Dermis lymphatic vessel endothelial cell (primary cell): ENCODE data around the gene ALKBH6. TPM values are rescaled to one million over a fixed set of nuclear protein-coding genes. Genes with fewer than 3 reads are reported as not detected.

Experiments used
- total RNA-seq: library from RNA; depleted of rRNA; stranded (reverse); fragments of >200 nt; gene quantifications from 2 replicates; pipeline ENCODE4 v1.2.1, GENCODE V29; 2014

ALKBH6 gene
- total RNA-seq, result 5.0 and 8.3 TPM in 2 replicates

GRCh38 chr19:36014012-36014924 lies at the start of gene ALKBH6:
Gene ALKBH6, minus strand, starts transcription at chr19:36014213. Its CDS starts 816 bp downstream, at chr19:36013397.

DNA sequence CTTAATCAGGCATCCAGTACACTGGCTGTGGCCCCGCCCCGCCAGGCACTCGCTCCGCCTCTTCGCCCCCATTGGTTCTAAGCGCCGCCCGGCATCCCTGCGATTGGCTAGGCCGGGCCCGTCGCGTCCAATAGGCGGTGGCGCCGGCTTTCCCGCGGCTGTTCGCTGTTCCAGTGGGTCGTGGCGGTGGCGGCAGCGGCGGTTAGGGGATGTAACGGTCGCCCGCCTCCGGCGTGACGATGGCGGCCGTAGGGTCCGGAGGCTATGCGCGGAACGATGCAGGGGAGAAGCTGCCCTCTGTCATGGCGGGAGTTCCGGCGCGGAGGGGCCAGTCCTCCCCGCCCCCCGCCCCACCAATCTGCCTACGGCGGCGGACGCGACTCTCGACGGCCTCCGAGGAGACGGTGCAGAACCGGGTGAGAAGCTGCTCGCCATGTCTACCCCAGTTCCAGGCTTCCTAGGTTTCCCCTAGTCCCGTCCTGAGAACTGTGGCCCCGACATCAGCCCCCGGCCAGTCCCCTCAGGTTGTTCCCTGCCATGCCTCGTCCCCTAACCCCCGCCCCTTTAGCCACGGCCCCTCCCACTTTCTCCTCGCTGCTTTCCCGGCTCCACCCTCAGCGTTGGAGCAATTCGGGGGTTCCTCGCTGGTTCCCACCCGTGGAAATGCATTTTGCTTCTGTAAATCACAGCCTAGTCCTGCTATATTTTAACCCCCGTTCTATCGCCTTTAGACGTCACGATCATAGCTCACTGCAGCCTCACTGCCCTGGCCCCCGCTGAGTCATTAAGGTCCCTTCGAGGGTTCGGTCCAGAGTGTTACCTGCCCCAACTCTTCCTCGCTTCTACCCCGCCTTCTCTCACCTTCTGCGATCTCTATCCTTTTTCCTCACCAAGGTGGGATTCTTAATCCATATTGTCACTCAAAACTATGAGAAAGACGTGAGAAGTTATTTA lies 41.0 kb upstream of the ALKBH6 start, which contains the start of gene WDR62:
TSS of gene WDR62 (plus strand) at position 165 of the 954 bp plus-strand sequence. CDS start at position 240, 75 bp downstream.

DNA sequence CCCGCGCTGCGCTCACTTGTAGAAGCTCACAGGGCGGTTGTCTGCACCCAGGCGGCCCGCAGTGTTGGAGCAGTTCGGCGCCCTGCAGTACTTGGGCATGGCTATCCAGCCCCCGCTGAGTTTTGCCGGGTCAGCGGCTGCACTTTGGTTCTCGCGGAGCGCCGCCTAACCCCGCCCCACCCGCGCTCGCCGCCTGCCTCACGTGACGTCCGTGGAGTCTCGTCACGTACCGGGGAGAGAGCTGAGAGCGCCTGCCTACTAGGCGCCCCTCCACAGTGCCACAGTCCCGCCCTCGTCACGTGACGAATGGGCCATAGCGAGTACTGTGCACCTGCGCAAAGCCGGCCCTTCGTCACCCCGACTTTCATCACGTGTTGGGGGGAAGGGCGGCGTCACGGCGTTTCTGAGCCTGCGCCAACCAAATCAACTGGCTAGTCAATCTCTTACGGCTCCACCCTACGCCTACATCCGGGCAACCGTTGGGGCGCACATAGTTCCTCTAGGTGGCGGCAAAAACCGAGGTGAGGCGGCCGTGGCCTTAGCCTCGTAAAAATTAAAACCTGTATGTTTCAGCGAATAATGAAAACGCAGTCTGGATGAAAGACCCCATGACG lies 40.2 kb upstream of the ALKBH6 start, which contains the start of gene THAP8:
TSS of gene THAP8 (minus strand) at position 167 of the 614 bp plus-strand sequence. CDS start at position 99, 68 bp downstream.

DNA sequence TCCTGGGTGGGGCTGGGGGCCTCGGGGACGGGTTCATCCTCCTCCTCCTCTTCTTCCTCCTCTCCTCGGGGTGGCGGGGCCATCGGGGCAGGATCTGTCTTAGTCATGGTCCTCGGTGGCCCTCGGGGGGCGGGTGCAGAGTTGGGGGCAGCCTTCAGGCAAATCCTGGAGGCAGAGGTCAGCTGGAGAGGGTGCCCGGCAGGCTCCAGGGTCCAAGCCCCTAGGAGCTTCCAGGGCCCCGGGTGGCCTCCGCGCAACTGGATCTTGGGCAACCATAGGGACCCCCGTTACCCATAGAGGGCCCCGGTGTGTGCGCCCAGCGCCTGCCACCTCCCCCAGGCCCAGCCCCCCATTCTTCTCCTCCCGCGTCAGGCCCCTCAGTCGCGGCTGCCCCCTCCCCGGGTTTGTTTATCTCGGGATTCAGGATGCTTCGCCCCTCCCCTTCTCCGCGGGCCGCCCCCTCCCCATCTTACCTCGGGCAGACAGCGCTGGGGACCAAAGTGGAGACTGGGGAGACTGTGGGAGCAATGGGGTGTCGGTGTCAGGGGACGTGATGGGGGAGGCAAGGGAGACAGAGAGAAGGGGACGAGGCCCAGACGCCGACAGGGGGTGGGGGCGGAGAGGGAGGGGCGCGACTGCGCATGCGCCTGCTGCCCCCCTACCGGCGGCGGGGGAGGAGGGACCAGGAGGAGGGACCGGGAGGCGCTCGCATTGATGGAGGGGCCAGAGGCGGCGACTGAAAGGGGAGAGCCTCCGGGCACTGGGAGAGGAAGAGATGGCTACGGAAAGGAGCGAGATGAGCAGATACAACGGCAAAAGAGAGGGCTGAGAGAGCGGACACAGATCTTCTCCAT lies 18.5 kb upstream of the ALKBH6 start, which contains the start of gene CLIP3:
TSS of gene CLIP3 (minus strand) at position 623 of the 854 bp plus-strand sequence. CDS start at position 107, 516 bp downstream.

DNA sequence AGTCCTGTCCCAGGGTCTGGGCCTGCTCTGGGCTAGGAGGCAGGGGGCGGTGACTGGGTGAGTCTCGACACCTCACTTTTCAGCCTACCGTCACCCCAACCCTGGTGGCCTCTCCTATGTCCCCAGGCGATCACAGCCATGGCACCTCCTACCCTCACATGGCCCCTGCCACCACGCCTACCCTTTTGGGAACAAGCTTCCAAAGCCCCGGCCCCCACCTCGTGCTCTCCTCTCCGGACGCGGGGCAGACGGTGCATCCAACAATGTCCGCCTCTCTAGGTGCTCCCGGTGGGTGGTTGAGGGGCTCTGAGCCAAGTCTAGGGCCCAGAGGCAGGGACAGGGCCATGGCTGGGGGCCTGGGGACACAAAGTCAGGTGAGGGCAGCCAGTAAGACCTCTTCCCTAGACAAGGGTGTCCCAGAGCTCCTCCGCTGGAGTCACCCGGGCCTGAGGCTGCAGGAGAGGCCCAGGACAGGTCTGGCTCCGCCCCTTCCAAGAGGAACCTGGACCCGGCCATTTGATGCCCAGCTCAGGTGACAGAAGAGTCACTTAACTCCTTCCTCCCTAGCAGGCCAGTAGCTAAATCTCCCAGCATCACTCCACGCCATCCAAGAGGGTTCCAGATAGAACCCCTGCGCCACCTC lies 5.6 kb downstream of the ALKBH6 start, which contains the start of gene SYNE4:
TSS of gene SYNE4 (minus strand) at position 478 of the 643 bp plus-strand sequence. CDS start at position 346, 132 bp downstream.

GRCh38 chr19:35995048-35995993 lies 18.7 kb downstream of the ALKBH6 start, which contains the start of gene SDHAF1:
Gene SDHAF1, plus strand, starts transcription at chr19:35995188. Its CDS starts 87 bp downstream, at chr19:35995275.

Other genes starting within 250 kb of the ALKBH6 start
- 0.95 and 1.4 TPM in 2 replicates for gene ARHGAP33, start 238.6 kb downstream of the ALKBH6 start, total RNA-seq
- gene PRODH2, start 201.4 kb downstream of the ALKBH6 start, total RNA-seq, result not detected in 2 replicates
- not detected in 2 replicates for gene NPHS1, start 161.7 kb downstream of the ALKBH6 start, total RNA-seq
- not detected in 2 replicates for gene KIRREL2, start 157.3 kb downstream of the ALKBH6 start, total RNA-seq
- gene APLP1, start 145.6 kb downstream of the ALKBH6 start, total RNA-seq, result 0.98 and 1.8 TPM in 2 replicates
- gene NFKBID, start 113.7 kb downstream of the ALKBH6 start, total RNA-seq, result 2.9 and 3.1 TPM in 2 replicates
- 0.17 and 0.54 TPM in 2 replicates for gene HCST, start 111.7 kb downstream of the ALKBH6 start, total RNA-seq
- not detected in 2 replicates for gene TYROBP, start 105.9 kb downstream of the ALKBH6 start, total RNA-seq
- 1.2 and 1.7 TPM in 2 replicates for gene LRFN3, start 77.8 kb downstream of the ALKBH6 start, total RNA-seq
- 10.6 and 11.6 TPM in 2 replicates for gene SDHAF1, start 19.0 kb downstream of the ALKBH6 start, total RNA-seq
- gene SYNE4, start 5.4 kb downstream of the ALKBH6 start, total RNA-seq, result under 0.01 TPM in 1 of 2 replicates, not detected in the other
- gene CLIP3, start 18.7 kb upstream of the ALKBH6 start, total RNA-seq, result 2.3 and 2.8 TPM in 2 replicates
- gene THAP8, start 40.1 kb upstream of the ALKBH6 start, total RNA-seq, result 0.60 and 1.7 TPM in 2 replicates
- gene WDR62, start 40.7 kb upstream of the ALKBH6 start, total RNA-seq, result 0.60 and 0.98 TPM in 2 replicates
- not detected in 2 replicates for gene OVOL3, start 96.9 kb upstream of the ALKBH6 start, total RNA-seq
- 93.6 and 102 TPM in 2 replicates for gene POLR2I, start 100.7 kb upstream of the ALKBH6 start, total RNA-seq
- gene TBCB, start 101.3 kb upstream of the ALKBH6 start, total RNA-seq, result 135 and 144 TPM in 2 replicates
- gene CAPNS1, start 125.9 kb upstream of the ALKBH6 start, total RNA-seq, result 419 and 451 TPM in 2 replicates
- gene COX7A1, start 138.2 kb upstream of the ALKBH6 start, total RNA-seq, result 39.0 and 65.5 TPM in 2 replicates
- 3.0 TPM in 2 replicates for gene ZNF565, start 200.5 kb upstream of the ALKBH6 start, total RNA-seq
- gene ZNF146, start 200.9 kb upstream of the ALKBH6 start, total RNA-seq, result 63.4 and 99.4 TPM in 2 replicates